IPS-18a (cell line): Measurements from ENCODE around the gene ACAP2.

Experiments
- H3K27ac ChIP-seq: one replicate; pipeline ENCODE4 v1.5.1; 2013; ENCODE audit warnings: low read length
- H3K27me3 ChIP-seq: one replicate; pipeline ENCODE4 v1.6.1; 2013; ENCODE audit warnings: mild to moderate bottlenecking, low read length; ENCODE audit not compliant: control insufficient read depth, insufficient read depth
- H3K36me3 ChIP-seq: one replicate; pipeline ENCODE4 v1.6.1; 2013; ENCODE audit warnings: low read depth, low read length; ENCODE audit not compliant: control insufficient read depth
- H3K4me1 ChIP-seq: one replicate; pipeline ENCODE4 v1.6.1; 2013; ENCODE audit warnings: low read depth, low read length; ENCODE audit not compliant: control insufficient read depth
- H3K4me3 ChIP-seq: one replicate; pipeline ENCODE4 v1.5.1; 2013; ENCODE audit warnings: low read length
- H3K9ac ChIP-seq: one replicate; pipeline ENCODE4 v1.6.1; 2013; ENCODE audit warnings: mild to moderate bottlenecking, low read length, moderate library complexity
- H3K9me3 ChIP-seq: one replicate; pipeline ENCODE4 v1.6.1; 2013; ENCODE audit warnings: low read depth, low read length; ENCODE audit not compliant: control insufficient read depth

Gene ACAP2

DNA sequence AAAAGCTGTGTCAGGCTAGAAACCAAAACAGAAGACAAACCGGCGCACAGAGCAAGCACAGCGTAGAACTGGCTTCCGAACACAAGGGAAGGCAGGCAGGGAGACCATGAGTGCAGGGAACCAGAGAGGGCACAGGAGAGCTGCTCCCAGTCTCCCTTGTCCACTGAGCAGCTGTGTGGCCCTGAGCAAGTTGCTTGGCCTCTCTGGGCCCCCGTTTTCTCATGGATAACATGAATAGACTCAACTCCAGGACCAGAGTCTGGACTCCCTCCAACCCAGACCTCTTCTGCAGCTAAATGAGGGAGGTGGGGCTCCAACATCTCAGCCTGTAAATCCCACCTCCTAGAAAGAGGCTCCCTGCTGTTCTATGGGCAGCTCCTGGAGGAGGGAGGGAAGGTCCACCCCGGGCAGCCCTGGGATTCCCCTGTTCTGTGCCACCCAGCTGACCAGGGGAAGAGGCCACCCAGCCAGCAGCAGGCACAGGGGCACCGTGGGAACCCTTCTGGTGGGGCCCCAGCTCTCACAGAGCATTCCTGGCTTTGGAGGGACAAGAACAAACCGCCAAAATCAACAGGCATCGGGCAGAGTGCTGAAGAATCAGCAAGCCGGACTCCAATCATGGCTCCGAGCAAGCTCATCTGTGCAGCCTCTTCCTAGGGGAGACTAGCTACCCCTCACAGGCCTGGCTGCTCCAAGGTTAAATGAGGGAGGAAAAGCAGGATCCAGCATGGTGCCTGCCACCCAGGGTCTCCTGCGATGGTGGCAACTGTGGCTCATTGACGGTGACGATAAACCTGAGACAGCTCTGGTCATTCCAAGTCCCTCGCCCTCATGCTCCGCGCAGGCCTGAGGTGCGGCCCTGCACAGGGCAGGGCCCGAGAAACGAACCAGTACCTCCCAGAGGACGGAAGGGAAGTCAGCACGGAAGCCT lies 187.0 kb downstream of the ACAP2 start:
- Histone ChIP-seq H3K4me1 (peaks cover 37% of the 10 kb centered on the region), H3K27ac (no peak overlapping the region), H3K9me3 (no peaks in the 10 kb centered on the region), H3K36me3 (no peaks in the 10 kb centered on the region), H3K4me3 (no peak overlapping the region), H3K9ac (no peak overlapping the region), H3K27me3 (no peaks in the 10 kb centered on the region)

- Histone ChIP-seq H3K9me3 (no peaks in the 10 kb centered on the region), H3K36me3 (no peaks in the 10 kb centered on the region), H3K9ac (no peak overlapping the region), H3K27me3 (no peaks in the 10 kb centered on the region), H3K27ac (no peak overlapping the region), H3K4me1 (peaks cover 40% of the 10 kb centered on the region), H3K4me3 (no peak overlapping the region)
Measured at GRCh38 chr3:195255176-195255500, 187.7 kb downstream of the ACAP2 start.

GRCh38 chr3:195254454-195255175 lies 188.2 kb downstream of the ACAP2 start:
- Histone ChIP-seq H3K4me3 (no peak overlapping the region), H3K9me3 (no peaks in the 10 kb centered on the region), H3K27ac (no peak overlapping the region), H3K27me3 (no peaks in the 10 kb centered on the region), H3K9ac (no peak overlapping the region), H3K4me1 (peaks cover 40% of the 10 kb centered on the region), H3K36me3 (no peaks in the 10 kb centered on the region)

- Histone ChIP-seq H3K9ac (no peak overlapping the region), H3K4me1 (peaks cover 35% of the 10 kb centered on the region), H3K27me3 (no peaks in the 10 kb centered on the region), H3K4me3 (no peak overlapping the region), H3K27ac (no peak overlapping the region), H3K9me3 (no peaks in the 10 kb centered on the region), H3K36me3 (no peaks in the 10 kb centered on the region)
Measured at GRCh38 chr3:195253923-195254432, 188.8 kb downstream of the ACAP2 start.

GRCh38 chr3:195251336-195252065 lies 191.3 kb downstream of the ACAP2 start:
- H3K4me1 ChIP-seq = peaks cover 27% of the 10 kb centered on the region

GRCh38 chr3:195250473-195251251 lies 192.2 kb downstream of the ACAP2 start:
- H3K4me3 ChIP-seq = no peak overlapping the region
- H3K27me3 ChIP-seq = no peaks in the 10 kb centered on the region
- H3K27ac ChIP-seq = no peak overlapping the region
- no peaks in the 10 kb centered on the region for H3K9me3 ChIP-seq
- H3K36me3 ChIP-seq = no peaks in the 10 kb centered on the region
- H3K9ac ChIP-seq = no peak overlapping the region
- H3K4me1 ChIP-seq = peaks cover 27% of the 10 kb centered on the region

More at GRCh38 chr3:195251336-195252065, 191.3 kb downstream of the ACAP2 start:
- Histone ChIP-seq H3K36me3 (no peaks in the 10 kb centered on the region), H3K9ac (no peak overlapping the region), H3K27me3 (no peaks in the 10 kb centered on the region), H3K9me3 (no peaks in the 10 kb centered on the region), H3K27ac (no peak overlapping the region), H3K4me3 (no peak overlapping the region)

DNA sequence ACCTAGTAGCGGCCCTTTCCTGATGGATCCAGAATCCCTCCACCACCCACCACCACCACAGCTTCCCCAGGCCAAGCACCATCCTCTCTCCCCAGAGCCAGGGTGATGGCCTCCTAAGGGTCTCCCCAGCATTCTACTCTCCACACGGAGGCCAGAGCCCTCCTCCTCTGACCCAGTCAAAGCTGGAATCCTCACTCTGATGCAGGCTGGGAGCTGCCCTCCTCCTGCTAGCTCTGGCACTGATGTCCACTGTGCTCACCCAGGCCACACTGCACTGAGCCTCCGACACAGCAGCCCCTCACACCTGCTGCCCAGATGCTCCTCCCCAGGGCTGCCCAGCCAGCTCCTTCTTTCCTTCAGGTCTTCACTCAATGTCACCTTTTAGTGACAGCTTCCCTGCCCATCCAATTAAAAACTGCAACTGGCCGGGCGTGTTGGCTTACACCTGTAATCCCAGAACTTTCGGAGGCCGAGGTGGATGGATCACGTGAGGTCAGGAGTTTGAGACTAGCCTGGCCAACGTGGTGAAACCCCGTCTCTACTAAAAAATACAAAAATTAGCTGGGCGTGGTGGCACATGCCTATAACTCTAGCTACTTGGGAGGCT lies 192.9 kb downstream of the ACAP2 start:
- Histone ChIP-seq H3K4me3 (no peak overlapping the region), H3K36me3 (no peaks in the 10 kb centered on the region), H3K4me1 (peaks cover 24% of the 10 kb centered on the region), H3K27ac (no peak overlapping the region), H3K9ac (no peak overlapping the region), H3K9me3 (no peaks in the 10 kb centered on the region), H3K27me3 (no peaks in the 10 kb centered on the region)

DNA sequence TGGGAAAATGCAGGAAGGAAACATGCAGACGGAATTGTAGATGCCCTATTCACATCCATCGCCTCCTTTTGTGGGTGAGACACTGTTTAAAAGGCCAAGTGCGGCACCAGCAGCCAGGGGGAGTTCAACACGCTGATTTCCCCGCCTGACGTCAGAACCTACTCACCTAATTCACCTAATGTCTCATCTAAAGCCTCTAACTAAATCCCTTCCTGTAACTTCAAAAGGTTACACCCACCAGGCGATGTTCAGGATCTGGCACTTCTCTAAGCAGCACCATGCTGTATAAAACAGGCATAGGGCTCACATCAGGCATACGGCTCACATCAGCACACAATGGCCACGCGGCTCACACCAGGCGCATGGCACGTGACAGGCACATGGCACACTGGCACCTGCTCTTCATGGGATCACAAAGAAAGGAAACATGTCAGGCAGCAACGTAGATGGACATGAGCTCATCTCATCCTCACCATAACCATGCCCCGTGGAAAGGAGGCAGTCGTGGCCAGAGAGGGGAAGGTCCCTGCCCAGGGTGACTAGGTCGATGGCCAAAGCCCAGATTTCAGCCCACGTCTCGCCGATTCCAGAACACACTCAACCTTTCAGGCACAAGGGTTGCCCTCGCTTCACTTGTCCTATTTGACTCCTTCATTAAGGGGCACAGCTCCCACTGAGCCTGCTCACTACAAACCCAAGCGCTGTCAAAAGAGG lies 193.6 kb downstream of the ACAP2 start:
- Histone ChIP-seq H3K4me3 (no peak overlapping the region), H3K27me3 (no peaks in the 10 kb centered on the region), H3K36me3 (no peaks in the 10 kb centered on the region), H3K9me3 (no peaks in the 10 kb centered on the region), H3K9ac (no peak overlapping the region), H3K4me1 (peaks cover 18% of the 10 kb centered on the region), H3K27ac (no peak overlapping the region)

DNA sequence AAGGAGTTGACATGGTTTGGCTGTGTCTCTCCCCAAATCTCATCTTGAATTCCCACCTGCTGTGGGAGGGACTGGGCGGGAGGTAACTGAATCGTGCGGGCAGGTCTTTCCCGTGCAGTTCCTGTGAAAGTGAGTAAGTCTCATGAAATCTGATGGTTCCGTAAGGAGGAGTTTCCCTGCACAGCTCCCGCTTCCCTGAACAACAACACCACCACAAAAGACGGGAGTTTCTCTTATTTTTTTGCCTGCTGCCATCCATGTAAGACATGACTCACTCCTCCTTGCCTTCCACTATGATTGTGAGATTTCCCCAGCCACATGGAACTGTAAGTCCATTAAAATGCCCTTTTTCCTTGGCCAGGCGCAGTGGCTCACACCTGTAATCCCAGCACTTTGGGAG lies 194.5 kb downstream of the ACAP2 start:
- Histone ChIP-seq H3K4me1 (peaks cover 13% of the 10 kb centered on the region), H3K4me3 (no peak overlapping the region), H3K9me3 (no peaks in the 10 kb centered on the region), H3K36me3 (no peaks in the 10 kb centered on the region), H3K27me3 (no peaks in the 10 kb centered on the region), H3K9ac (no peak overlapping the region), H3K27ac (no peak overlapping the region)

DNA sequence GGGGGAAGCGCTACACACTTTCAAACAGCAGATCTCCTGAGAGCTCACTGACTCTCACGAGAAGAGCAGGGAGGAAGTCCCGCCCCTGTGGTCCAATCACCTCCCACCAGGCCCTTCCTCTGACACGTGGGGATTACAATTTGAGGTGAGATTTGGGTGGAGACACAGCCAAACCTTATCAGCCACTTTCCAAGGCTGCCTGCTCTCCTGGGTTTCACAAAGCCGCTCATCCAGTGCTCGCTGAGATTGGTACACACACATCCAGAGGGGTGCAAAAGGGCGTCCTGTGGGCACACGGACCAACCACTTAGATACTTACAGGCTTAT lies 195.0 kb downstream of the ACAP2 start:
- Histone ChIP-seq H3K4me1 (peaks cover 13% of the 10 kb centered on the region), H3K27ac (no peak overlapping the region)

More for the DNA sequence above, 195.0 kb downstream of the ACAP2 start:
- no peaks in the 10 kb centered on the region for H3K36me3 ChIP-seq
- H3K9me3 ChIP-seq = no peaks in the 10 kb centered on the region
- no peaks in the 10 kb centered on the region for H3K27me3 ChIP-seq
- no peak overlapping the region for H3K4me3 ChIP-seq
- no peak overlapping the region for H3K9ac ChIP-seq
